Sigmoid colon (tissue), 4 donors: ENCODE data around the gene TSPAN9.

ENCODE experiments used
- EP300 ChIP-seq, 4 donors: sonication (generic); formaldehyde crosslinking; IDR thresholded peaks; one replicate each; pipeline ENCODE4 v1.6.1; 2017; ENCODE audit warnings: antibody characterized with exemption in 4 of 4
- POLR2A ChIP-seq, 2 donors: fragments of 450-650 bp; IDR thresholded peaks; one replicate each; pipeline ENCODE4 v1.6.1; 2016; ENCODE audit warnings: antibody characterized with exemption in 2 of 2, mild to moderate bottlenecking in 2 of 2, moderate library complexity in 2 of 2
- TF ChIP-seq, protein P1 (sequence below), 4 experiments: fragments of 450-650 bp in 3 of 4; fragments of 200-600 bp in 1 of 4; IDR thresholded peaks; one replicate each; pipeline ENCODE4 v1.5.1; 2016 to 2019; ENCODE audit warnings: antibody characterized with exemption in 4 of 4, mild to moderate bottlenecking in 3 of 4, moderate library complexity in 2 of 4

- TF ChIP-seq, protein P1, sequence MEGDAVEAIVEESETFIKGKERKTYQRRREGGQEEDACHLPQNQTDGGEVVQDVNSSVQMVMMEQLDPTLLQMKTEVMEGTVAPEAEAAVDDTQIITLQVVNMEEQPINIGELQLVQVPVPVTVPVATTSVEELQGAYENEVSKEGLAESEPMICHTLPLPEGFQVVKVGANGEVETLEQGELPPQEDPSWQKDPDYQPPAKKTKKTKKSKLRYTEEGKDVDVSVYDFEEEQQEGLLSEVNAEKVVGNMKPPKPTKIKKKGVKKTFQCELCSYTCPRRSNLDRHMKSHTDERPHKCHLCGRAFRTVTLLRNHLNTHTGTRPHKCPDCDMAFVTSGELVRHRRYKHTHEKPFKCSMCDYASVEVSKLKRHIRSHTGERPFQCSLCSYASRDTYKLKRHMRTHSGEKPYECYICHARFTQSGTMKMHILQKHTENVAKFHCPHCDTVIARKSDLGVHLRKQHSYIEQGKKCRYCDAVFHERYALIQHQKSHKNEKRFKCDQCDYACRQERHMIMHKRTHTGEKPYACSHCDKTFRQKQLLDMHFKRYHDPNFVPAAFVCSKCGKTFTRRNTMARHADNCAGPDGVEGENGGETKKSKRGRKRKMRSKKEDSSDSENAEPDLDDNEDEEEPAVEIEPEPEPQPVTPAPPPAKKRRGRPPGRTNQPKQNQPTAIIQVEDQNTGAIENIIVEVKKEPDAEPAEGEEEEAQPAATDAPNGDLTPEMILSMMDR (IDR thresholded peaks at IDR 0.05), result no peak
- no peak for TF ChIP-seq EP300 (IDR thresholded peaks at IDR 0.05)
- no peak for TF ChIP-seq POLR2A (IDR thresholded peaks at IDR 0.05)
These were observed 7.6 kb downstream of the TSPAN9 start for GRCh38 chr12:3084742-3085141.
